ENCODE results near the gene EDNRA.

Gene EDNRA

DNA sequence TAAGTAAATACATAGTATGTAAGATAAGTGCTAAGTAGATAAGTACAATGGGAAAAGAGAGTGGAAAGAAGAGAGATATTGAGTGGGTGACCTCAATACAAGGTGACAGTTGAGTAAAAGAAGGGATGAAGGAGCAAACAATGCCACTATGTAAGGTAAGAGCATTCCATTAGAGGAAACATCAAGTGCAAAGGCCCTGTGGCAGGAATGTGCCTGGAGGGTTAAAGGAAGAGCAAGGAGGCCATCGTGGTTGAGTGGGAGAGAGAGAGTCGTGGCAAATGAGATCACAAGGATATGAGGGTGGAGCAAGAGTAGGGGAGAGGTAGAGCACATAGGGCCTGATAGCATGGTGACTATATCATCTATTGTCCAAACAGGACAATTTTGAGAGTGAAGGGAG, 13.4 kb downstream of the EDNRA start:
- no peak for TF ChIP-seq ZFX (IDR thresholded peaks at IDR 0.05)
- TF ChIP-seq, protein P1, sequence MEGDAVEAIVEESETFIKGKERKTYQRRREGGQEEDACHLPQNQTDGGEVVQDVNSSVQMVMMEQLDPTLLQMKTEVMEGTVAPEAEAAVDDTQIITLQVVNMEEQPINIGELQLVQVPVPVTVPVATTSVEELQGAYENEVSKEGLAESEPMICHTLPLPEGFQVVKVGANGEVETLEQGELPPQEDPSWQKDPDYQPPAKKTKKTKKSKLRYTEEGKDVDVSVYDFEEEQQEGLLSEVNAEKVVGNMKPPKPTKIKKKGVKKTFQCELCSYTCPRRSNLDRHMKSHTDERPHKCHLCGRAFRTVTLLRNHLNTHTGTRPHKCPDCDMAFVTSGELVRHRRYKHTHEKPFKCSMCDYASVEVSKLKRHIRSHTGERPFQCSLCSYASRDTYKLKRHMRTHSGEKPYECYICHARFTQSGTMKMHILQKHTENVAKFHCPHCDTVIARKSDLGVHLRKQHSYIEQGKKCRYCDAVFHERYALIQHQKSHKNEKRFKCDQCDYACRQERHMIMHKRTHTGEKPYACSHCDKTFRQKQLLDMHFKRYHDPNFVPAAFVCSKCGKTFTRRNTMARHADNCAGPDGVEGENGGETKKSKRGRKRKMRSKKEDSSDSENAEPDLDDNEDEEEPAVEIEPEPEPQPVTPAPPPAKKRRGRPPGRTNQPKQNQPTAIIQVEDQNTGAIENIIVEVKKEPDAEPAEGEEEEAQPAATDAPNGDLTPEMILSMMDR (conservative IDR thresholded peaks at IDR 0.05) = no peak
- no peak overlapping the region for H3K27ac ChIP-seq

DNA sequence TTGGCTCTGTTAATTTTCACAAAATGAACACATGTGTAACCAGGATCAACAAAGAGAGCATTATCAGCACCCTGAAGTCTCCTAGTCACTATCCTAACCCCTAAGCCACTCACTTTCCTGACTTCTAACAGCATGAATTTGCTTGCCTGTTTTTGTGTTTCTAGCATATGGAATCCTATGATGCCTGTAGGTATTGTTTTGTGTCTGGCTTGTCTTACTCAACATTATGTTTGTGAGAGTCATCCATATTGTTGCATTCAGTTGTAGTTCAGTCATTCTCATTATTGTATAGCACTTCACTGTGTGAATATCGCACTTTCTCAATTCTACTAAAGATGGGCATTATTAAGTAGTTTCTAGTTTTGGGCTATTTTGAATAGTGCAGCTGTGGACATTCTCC, 15.6 kb downstream of the EDNRA start:
- no peak overlapping the region for H3K27ac ChIP-seq
- no peak for TF ChIP-seq ZFX (IDR thresholded peaks at IDR 0.05)
- TF ChIP-seq, protein P1 (conservative IDR thresholded peaks at IDR 0.05) = no peak

DNA sequence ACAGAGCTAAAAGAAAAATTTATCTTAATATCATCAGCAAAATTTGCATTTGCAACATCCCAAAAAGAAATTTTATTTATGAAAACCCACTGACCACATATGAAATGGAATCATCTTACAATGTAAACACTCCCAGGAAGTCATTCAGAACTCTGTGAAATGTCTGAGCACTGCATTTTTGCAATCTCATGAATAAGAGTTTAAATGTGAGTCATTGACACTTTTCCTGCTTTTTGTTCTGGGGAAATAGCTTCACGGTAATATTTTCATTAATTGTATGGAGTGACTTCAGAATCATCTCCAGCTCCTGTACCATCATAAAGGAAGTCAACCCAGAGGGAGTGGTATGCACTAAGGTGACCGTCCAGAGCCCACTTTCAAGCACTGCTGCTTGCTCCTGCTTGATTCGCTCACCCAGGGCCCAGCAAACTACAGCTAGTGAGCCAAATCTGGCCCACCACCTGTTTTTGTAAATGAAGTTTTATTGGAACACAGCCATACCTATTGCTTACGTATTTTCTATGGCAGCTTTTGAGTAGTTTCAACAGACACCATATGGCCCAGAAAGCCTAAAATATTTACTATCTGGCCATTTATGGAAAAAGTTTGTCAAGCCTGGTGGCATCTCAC, 17.2 kb downstream of the EDNRA start:
- no peak overlapping the region for H3K27ac ChIP-seq
- TF ChIP-seq, protein P1 (conservative IDR thresholded peaks at IDR 0.05) = no peak
- TF ChIP-seq ZFX (IDR thresholded peaks at IDR 0.05) = no peak

DNA sequence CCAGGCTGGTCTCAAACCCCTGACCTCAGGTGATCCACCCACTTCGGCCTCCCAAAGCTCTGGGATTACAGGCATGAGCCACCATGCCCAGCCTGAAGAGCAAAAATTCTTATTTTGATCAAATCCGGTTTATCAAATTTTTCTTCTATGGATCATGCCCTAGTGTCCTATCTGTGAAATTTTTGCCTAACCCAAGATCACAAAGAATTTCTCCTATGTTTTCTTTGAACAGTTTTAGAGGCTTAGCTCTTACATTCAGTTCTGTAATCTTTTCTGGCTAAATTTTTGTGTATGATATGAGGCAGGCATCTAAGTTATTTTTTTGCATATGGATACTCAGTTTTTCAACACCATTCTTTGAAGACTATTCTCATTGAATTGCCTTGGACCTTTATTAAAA, 27.4 kb downstream of the EDNRA start:
- TF ChIP-seq, protein P1 (conservative IDR thresholded peaks at IDR 0.05) = no peak
- TF ChIP-seq ZFX (IDR thresholded peaks at IDR 0.05) = no peak

DNA sequence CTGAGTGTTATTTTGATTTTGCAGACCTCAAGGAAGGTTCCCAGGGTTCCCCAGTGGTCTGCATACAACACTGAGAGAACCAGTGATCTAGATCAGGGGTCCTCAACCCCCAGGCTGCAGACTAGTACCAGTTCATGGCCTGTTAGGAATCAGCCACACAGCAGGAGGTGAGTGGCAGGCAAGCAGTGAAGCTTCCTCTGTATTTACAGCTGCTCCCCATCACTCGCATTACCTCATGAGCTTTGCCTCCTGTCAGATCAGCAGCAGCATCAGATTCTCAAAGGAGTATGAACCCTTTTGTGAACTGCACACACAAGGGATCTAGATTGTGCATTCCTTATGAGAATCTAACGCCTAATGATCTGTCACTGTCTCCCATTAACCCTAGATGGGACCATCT, 28.5 kb downstream of the EDNRA start:
- no peak for TF ChIP-seq ZFX (IDR thresholded peaks at IDR 0.05)
- TF ChIP-seq, protein P1 (conservative IDR thresholded peaks at IDR 0.05) = no peak
- H3K27ac ChIP-seq = no peak overlapping the region

More for the DNA sequence above, 27.4 kb downstream of the EDNRA start:
- no peak overlapping the region for H3K27ac ChIP-seq

DNA sequence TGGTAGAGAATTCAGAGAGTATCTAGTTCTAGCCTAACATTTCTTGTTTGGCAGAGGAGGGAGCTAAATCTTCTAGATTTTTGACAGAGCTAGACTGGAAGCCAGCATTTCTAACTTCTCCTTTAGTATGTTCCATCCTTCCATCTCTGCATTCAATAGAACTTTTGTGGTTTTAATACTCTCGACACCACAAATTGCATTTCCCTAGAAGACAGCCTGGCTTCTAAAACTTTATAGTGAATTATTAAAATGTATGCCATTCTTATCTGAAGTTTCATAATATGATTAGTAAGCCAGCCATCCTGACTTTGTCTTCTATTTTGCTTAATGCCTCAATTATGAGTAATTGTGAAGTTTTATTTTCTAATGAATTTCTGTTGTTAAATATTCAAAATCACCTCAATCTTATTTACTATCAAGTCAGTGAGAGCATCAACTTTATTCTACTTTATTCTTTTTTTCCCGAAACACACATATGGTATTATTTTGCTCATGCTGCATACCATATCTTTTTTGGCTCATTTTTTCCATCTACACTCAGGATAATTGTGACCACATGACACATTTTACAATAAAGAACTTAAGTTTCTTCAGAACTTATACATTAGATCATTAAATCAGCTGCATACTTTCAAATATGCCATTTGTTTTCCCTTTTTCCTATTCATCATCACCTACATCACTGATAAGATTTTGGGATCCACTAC, 30.2 kb downstream of the EDNRA start:
- H3K27ac ChIP-seq = no peak overlapping the region
- no peak for TF ChIP-seq ZFX (IDR thresholded peaks at IDR 0.05)
- TF ChIP-seq, protein P1 (conservative IDR thresholded peaks at IDR 0.05) = no peak

DNA sequence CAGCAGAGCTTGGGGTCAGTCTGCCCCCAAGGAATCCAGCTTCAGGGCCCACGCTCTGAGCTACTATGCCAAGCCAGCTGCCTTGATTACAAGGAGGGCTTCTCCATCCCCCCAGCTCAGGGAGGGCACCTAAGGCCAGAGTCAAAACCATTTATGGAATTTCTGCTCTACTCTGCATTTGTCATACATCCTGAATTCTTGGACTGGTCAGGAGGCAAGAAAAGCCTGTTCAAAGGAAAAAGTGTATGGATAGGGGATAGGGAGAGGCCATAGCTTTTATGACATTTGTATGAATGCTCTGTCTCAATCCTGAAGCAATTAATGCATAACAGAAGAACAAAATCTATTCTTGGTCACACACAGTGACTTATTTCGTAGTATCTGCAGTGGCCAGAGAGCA, 32.2 kb downstream of the EDNRA start:
- no peak overlapping the region for H3K27ac ChIP-seq
- TF ChIP-seq, protein P1 (conservative IDR thresholded peaks at IDR 0.05) = no peak
- TF ChIP-seq ZFX (IDR thresholded peaks at IDR 0.05) = no peak
